SK-N-SH treated with all-trans-retinoic acid at 6 μM for 48 hours (cell line): Measurements from ENCODE around the gene SUGCT.
A peak's percentile ranks its signal among the peaks of the same experiment; 100 is the strongest.

Source experiments
- ATAC-seq: fragments of 200-7000 bp; cut with Tn5 transposase; 3 replicates; pipeline ENCODE4 v1.9.1; 2020; ENCODE audit warnings: mild to moderate bottlenecking, moderate library complexity
- ARNTL ChIP-seq: fragments of 450-650 bp; formaldehyde crosslinking; IDR thresholded peaks from 2 replicates; pipeline ENCODE4 v1.5.0; 2020; ENCODE audit warnings: low read depth, mild to moderate bottlenecking, moderate library complexity, borderline replicate concordance
- BACH2 ChIP-seq: fragments of 250-450 bp; sonication (Bioruptor Pico); IDR thresholded peaks from 2 replicates; pipeline ENCODE4 v1.9.0; 2021; ENCODE audit warnings: mild to moderate bottlenecking, borderline replicate concordance
- CSDC2 ChIP-seq: fragments of 250-450 bp; sonication (Bioruptor Pico); IDR thresholded peaks from 2 replicates; pipeline ENCODE4 v1.5.0; 2020; ENCODE audit warnings: mild to moderate bottlenecking, moderate library complexity
- ESRRG ChIP-seq: fragments of 250-450 bp; sonication (Bioruptor Pico); IDR thresholded peaks from 2 replicates; pipeline ENCODE4 v1.6.1; 2021; ENCODE audit warnings: mild to moderate bottlenecking
- GLIS3 ChIP-seq: fragments of 250-450 bp; sonication (Bioruptor Pico); IDR thresholded peaks from 2 replicates; pipeline ENCODE4 v1.5.0; 2020; ENCODE audit warnings: mild to moderate bottlenecking, moderate library complexity
- ISL1 ChIP-seq: fragments of 250-450 bp; sonication (Bioruptor Pico); IDR thresholded peaks from 2 replicates; pipeline ENCODE4 v2.1.2; 2022; ENCODE audit warnings: mild to moderate bottlenecking, moderate library complexity
- OSR1 ChIP-seq: fragments of 250-450 bp; sonication (Bioruptor Pico); IDR thresholded peaks from 2 replicates; pipeline ENCODE4 v1.8.0; 2022; ENCODE audit warnings: moderate library complexity, mild to moderate bottlenecking, inconsistent platforms
- POU6F1 ChIP-seq: fragments of 250-450 bp; sonication (Bioruptor Pico); IDR thresholded peaks from 2 replicates; pipeline ENCODE4 v1.8.0; 2021; ENCODE audit warnings: low read depth, mild to moderate bottlenecking, moderate library complexity, borderline replicate concordance
- PPARA ChIP-seq: fragments of 250-450 bp; sonication (Bioruptor Pico); IDR thresholded peaks from 2 replicates; pipeline ENCODE4 v1.5.0; 2020; ENCODE audit warnings: mild to moderate bottlenecking, borderline replicate concordance
- RARB ChIP-seq: fragments of 250-450 bp; sonication (Bioruptor Pico); IDR thresholded peaks from 2 replicates; pipeline ENCODE4 v1.8.0; 2021; ENCODE audit warnings: mild to moderate bottlenecking, moderate library complexity
- SNAI2 ChIP-seq: fragments of 250-450 bp; sonication (Bioruptor Pico); IDR thresholded peaks from 2 replicates; pipeline ENCODE4 v1.5.0; 2020; ENCODE audit warnings: mild to moderate bottlenecking, moderate library complexity
- TCF4 ChIP-seq: fragments of 250-450 bp; sonication (Bioruptor Pico); IDR thresholded peaks from 2 replicates; pipeline ENCODE4 v1.8.0; 2021; ENCODE audit warnings: mild to moderate bottlenecking, moderate library complexity, borderline replicate concordance
- TOX ChIP-seq: fragments of 250-450 bp; sonication (Bioruptor Pico); IDR thresholded peaks from 2 replicates; pipeline ENCODE4 v1.8.0; 2021; ENCODE audit warnings: mild to moderate bottlenecking, moderate library complexity, borderline replicate concordance
- TSHZ2 ChIP-seq: fragments of 250-450 bp; sonication (Bioruptor Pico); IDR thresholded peaks from 2 replicates; pipeline ENCODE4 v1.5.0; 2020; ENCODE audit warnings: mild to moderate bottlenecking, moderate library complexity
- ZC3H10 ChIP-seq: fragments of 250-450 bp; sonication (Bioruptor Pico); IDR thresholded peaks from 2 replicates; pipeline ENCODE4 v1.5.1; 2021; ENCODE audit warnings: mild to moderate bottlenecking, moderate library complexity
- ZNF565 ChIP-seq: fragments of 450-650 bp; formaldehyde crosslinking; conservative IDR thresholded peaks from 2 replicates; pipeline ENCODE4 v1.5.0; 2020; ENCODE audit warnings: low read depth, mild to moderate bottlenecking, moderate library complexity
- ZNF70 ChIP-seq: fragments of 450-650 bp; formaldehyde crosslinking; IDR thresholded peaks from 2 replicates; pipeline ENCODE4 v1.5.0; 2020; ENCODE audit warnings: mild to moderate bottlenecking, moderate library complexity
- ZNF8 ChIP-seq: fragments of 450-650 bp; formaldehyde crosslinking; IDR thresholded peaks from 2 replicates; pipeline ENCODE4 v1.5.0; 2020; ENCODE audit warnings: mild to moderate bottlenecking, moderate library complexity
- TF ChIP-seq, protein P1 (sequence below): fragments of 250-450 bp; sonication (Bioruptor Pico); IDR thresholded peaks from 2 replicates; pipeline ENCODE4 v1.8.0; 2020; ENCODE audit warnings: mild to moderate bottlenecking, moderate library complexity, borderline replicate concordance
- TF ChIP-seq, protein P2 (sequence below): fragments of 250-450 bp; sonication (Bioruptor Pico); IDR thresholded peaks from 2 replicates; pipeline ENCODE4 v1.5.1; 2021; ENCODE audit warnings: mild to moderate bottlenecking, moderate library complexity
- TF ChIP-seq, protein P3 (sequence below): fragments of 250-450 bp; sonication (Bioruptor Pico); IDR thresholded peaks from 2 replicates; pipeline ENCODE4 v1.5.1; 2020; ENCODE audit warnings: low read depth, mild to moderate bottlenecking, moderate library complexity

SUGCT gene

DNA sequence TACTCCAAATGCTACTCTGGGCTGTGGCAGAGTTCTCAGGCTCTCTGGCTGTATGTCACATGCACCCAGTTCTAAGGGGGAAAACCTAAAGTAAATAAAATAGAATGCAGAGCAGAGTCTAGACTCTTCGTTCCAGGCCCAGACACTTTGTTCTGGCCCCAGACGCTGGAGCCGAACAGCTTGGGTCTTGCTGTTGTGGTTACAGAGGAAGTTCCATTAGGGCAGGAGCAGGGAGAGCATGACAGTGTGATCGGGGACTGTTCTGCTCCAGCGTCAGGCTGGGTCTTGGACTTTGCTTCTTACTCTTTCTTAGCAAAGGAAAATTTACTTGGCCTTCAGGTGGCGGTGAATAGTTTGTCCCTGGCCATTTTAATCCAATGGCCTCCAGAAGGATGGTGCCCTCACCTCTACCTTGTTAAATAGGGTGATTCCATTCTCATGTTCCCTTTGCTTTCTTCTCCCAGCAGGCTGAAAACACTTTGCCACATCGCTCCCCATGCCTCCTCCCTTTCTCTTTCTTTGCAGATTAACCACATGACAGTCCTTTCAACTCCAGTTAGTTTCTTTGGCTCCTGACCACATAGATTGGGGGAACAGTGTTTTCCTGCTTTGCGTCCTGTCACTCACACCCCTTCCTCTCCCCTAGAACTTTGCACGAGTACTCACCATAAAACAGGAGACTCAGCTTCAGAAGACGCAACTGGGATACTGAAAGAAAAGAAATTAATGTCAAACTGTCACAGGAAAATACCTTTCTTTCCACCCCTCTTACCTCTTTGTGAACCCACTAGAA lies 730.8 kb downstream of the SUGCT start (continued):
- TF ChIP-seq, protein P1, sequence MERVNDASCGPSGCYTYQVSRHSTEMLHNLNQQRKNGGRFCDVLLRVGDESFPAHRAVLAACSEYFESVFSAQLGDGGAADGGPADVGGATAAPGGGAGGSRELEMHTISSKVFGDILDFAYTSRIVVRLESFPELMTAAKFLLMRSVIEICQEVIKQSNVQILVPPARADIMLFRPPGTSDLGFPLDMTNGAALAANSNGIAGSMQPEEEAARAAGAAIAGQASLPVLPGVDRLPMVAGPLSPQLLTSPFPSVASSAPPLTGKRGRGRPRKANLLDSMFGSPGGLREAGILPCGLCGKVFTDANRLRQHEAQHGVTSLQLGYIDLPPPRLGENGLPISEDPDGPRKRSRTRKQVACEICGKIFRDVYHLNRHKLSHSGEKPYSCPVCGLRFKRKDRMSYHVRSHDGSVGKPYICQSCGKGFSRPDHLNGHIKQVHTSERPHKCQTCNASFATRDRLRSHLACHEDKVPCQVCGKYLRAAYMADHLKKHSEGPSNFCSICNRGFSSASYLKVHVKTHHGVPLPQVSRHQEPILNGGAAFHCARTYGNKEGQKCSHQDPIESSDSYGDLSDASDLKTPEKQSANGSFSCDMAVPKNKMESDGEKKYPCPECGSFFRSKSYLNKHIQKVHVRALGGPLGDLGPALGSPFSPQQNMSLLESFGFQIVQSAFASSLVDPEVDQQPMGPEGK = no peak
- no peak for TF ChIP-seq BACH2 (CRISPR knock-in tag)
- TF ChIP-seq RARB (CRISPR knock-in tag) = no peak
- no peak for TF ChIP-seq ZNF70 (CRISPR knock-in tag)

DNA sequence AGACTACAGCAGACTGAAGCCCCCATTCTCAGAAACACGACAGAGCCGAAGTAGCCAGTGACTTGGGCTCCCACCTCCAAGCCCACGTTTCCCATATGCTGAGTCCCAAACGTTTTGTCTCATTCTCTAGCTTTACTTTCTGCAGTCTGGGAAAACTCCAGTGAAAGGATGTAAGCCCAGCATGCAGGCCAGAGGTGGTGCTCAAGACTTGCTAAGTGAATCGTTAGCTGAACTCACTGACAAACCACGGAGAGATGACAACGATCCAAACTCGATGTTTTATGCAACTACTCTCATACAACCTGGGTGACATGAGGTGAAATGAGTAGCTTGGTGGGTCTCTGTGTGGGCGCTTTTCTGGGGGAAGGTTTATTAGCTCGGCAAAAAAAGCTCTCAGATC lies 731.8 kb downstream of the SUGCT start:
- TF ChIP-seq ZNF8 (CRISPR knock-in tag) (no peak), ESRRG (CRISPR knock-in tag) (no peak), TSHZ2 (no peak), CSDC2 (CRISPR knock-in tag) (no peak), PPARA (CRISPR knock-in tag) (no peak), GLIS3 (CRISPR knock-in tag) (no peak), SNAI2 (no peak), ZNF565 (CRISPR knock-in tag) (no peak), ISL1 (CRISPR knock-in tag) (no peak), TOX (CRISPR knock-in tag) (no peak), POU6F1 (no peak), ZNF70 (CRISPR knock-in tag) (no peak), ZC3H10 (CRISPR knock-in tag) (no peak), TCF4 (CRISPR knock-in tag) (no peak)
- TF ChIP-seq, protein P2, sequence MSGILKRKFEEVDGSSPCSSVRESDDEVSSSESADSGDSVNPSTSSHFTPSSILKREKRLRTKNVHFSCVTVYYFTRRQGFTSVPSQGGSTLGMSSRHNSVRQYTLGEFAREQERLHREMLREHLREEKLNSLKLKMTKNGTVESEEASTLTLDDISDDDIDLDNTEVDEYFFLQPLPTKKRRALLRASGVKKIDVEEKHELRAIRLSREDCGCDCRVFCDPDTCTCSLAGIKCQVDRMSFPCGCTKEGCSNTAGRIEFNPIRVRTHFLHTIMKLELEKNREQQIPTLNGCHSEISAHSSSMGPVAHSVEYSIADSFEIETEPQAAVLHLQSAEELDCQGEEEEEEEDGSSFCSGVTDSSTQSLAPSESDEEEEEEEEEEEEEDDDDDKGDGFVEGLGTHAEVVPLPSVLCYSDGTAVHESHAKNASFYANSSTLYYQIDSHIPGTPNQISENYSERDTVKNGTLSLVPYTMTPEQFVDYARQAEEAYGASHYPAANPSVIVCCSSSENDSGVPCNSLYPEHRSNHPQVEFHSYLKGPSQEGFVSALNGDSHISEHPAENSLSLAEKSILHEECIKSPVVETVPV (CRISPR knock-in tag) = no peak
- TF ChIP-seq, protein P1 = no peak
- TF ChIP-seq, protein P3, sequence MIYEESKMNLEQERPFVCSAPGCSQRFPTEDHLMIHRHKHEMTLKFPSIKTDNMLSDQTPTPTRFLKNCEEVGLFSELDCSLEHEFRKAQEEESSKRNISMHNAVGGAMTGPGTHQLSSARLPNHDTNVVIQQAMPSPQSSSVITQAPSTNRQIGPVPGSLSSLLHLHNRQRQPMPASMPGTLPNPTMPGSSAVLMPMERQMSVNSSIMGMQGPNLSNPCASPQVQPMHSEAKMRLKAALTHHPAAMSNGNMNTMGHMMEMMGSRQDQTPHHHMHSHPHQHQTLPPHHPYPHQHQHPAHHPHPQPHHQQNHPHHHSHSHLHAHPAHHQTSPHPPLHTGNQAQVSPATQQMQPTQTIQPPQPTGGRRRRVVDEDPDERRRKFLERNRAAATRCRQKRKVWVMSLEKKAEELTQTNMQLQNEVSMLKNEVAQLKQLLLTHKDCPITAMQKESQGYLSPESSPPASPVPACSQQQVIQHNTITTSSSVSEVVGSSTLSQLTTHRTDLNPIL = no peak

GRCh38 chr7:40870108-40870507 lies 735.3 kb downstream of the SUGCT start:
- ATAC-seq = peak; percentile 44; the same call in 2 of the 3 replicates
- no peak for TF ChIP-seq ARNTL (CRISPR knock-in tag)
- TF ChIP-seq TSHZ2 = no peak
- TF ChIP-seq OSR1 (CRISPR knock-in tag) = no peak
- TF ChIP-seq ZNF565 (CRISPR knock-in tag) = no peak

More for the DNA sequence above, 731.8 kb downstream of the SUGCT start:
- no peak for ATAC-seq
